Fibroblast of villous mesenchyme (primary cell): Measurements from ENCODE around the gene PRELID3B. TPM values are rescaled to one million over a fixed set of nuclear protein-coding genes. Genes with fewer than 3 reads are reported as not detected.
"Not testable (repeated sequence)": the region's sequence is repeated elsewhere in the genome, so short reads cannot be mapped to it uniquely, and the experiment has no call there.

Source experiments
- DNase-seq: peaks from one replicate; pipeline ENCODE4 v3.0.0-alpha.2; 2010; ENCODE audit warnings: low read depth
- H3K4me3 ChIP-seq: 2 replicates; pipeline ENCODE4 v1.5.1; 2011; ENCODE audit warnings: low read depth, mild to moderate bottlenecking, low read length
- CTCF ChIP-seq: IDR thresholded peaks from 2 replicates; pipeline ENCODE4 v1.5.1; 2012; ENCODE audit warnings: low read depth, mild to moderate bottlenecking, low read length; ENCODE audit not compliant: insufficient read depth
- total RNA-seq: library from RNA; depleted of rRNA; stranded (reverse); fragments of >200 nt; gene quantifications from 2 replicates; pipeline ENCODE4 v1.2.3, GENCODE V29; 2012

Gene PRELID3B
- total RNA-seq, 1 donor, result 85.1 TPM

GRCh38 chr20:59043698-59044097, 1.1 kb upstream of the PRELID3B start:
- no peak for TF ChIP-seq CTCF
- DNase-seq, result no peak
- no peak overlapping the region for H3K4me3 ChIP-seq

- peak overlapping the region; percentile 82 for H3K4me3 ChIP-seq
- TF ChIP-seq CTCF, result no peak
- DNase-seq, result peak; percentile 88
Measured at GRCh38 chr20:59042796-59043631, 428 bp upstream of the PRELID3B start.

- DNase-seq, result not testable (repeated sequence)
- H3K4me3 ChIP-seq, result peak overlapping the region; percentile 82
Measured at GRCh38 chr20:59041487-59041886, 1.1 kb downstream of the PRELID3B start.

GRCh38 chr20:59040667-59041066, 1.9 kb downstream of the PRELID3B start:
- H3K4me3 ChIP-seq, result no peak overlapping the region
- no peak for DNase-seq
- TF ChIP-seq CTCF, result no peak

- TF ChIP-seq CTCF, result no peak
- no peak overlapping the region for H3K4me3 ChIP-seq
- DNase-seq, result peak; percentile 28
Measured at GRCh38 chr20:59039233-59039632, 3.4 kb downstream of the PRELID3B start.

- no peak for TF ChIP-seq CTCF
- no peak overlapping the region for H3K4me3 ChIP-seq
- no peak for DNase-seq
Measured at GRCh38 chr20:59037386-59037785, 5.2 kb downstream of the PRELID3B start.

- no peak for DNase-seq
- no peak for TF ChIP-seq CTCF
Measured at GRCh38 chr20:59035381-59035780, 7.2 kb downstream of the PRELID3B start.

More at GRCh38 chr20:59035381-59035780, 7.2 kb downstream of the PRELID3B start:
- no peak overlapping the region for H3K4me3 ChIP-seq
